ENCODE results near the gene PYY.

The PYY gene

DNA sequence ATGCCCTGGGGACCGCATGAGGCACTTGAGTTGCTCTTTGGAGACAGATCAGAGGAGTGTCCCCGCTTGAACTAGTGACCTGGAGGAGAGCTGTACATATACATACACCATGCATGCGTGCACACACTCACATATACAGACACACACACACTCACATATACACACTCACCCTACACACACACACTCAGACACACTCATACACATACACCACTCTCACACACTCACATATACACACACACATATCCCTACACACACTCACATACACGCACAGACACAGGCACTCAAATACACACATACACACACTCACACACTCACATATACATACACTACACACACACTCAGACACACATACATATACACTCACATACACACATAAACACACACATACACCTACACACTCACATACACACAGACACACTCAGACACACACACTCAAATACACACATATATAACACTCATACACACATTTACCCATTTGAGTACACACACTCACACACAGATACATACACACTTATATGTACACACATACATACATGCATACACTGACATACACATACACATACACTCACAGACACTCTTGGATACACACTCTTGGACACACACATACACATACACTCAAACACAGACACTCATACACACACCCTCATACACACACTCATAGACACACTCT lies 41.0 kb downstream of the PYY start:
- DNase-seq = no peak

GRCh38 chr17:43911904-43912303 lies 41.8 kb downstream of the PYY start:
- DNase-seq = no peak

- DNase-seq = no peak
These were observed 44.1 kb downstream of the PYY start for GRCh38 chr17:43909537-43910231.

GRCh38 chr17:43907998-43908721 lies 45.6 kb downstream of the PYY start:
- peak; percentile 49 for DNase-seq

DNA sequence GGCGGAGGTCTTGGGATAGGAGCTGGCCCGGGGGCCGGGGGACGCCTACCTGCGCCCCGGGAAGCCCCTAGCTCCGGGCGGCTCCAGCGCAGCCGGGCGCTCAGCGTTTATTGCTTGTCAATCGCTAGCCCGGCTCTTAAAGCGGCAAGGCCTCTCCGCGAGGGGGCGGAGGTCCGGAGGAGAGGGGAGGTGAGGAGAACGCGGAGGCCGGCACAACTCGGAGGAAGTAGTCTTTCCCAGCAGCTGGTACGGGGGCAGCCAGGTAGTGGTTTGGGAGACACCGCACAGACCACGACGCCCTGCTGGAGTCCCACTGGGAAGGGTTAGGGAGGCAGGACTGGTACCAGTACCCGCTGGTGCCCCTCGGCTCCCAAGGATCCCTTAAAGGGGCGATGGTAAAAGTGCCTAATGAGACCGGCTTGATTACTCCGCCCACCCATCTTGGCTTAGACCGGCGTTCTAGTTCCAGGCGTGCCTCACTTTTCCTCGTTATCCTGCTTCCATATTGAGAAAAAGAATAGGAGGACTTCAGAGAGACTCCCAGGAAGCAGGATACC lies 46.2 kb downstream of the PYY start, which contains the start of gene MPP2:
TSS of gene MPP2 (minus strand) at position 112 of the 557 bp plus-strand sequence. CDS start 3,076 bp downstream, outside the sequence.
- peak; percentile 54 for DNase-seq

- no peak for DNase-seq
These were observed 46.8 kb downstream of the PYY start for GRCh38 chr17:43906951-43907424.

DNA sequence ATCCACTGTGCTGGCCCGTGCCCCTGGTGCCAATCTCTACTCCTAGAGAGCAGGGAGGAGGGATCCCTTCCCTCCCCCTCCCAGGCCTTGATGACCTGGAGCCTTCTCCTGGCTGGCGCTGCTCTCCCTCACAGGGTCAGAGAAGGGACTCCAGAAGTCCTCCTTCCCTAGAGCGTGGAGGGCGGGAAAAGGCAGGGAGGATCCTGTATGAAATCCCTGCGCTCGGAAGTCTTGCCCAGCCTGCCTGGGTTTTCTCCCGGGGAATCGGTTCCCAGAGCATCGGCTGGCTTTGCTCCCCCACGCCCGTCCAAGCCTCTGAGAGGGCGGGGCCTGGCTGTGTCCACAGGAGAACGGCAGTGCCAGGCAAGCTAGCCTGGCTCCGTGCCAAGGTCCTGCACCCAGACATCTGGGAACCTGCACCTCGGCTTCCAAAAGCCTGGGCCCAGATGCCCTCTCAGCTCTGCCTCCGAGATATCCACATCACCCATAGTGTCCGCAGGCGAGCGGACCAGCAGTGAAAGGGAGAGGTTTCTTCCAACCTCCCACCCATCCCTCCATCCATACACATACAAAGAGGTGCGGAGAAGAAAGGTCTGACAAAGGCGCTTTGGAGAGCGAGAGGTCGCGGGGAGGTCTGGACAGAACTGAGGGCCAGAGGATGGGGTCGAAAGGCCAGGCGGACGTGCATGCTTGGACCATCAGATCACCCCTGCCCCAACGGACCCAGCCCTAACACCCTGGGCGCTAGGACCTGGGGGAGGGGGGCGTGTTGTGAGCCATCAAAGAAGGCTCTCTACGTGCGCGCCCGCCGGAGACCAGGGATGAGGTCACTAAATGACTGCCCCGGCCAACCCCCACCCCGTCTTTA lies 47.5 kb downstream of the PYY start:
- DNase-seq = peak; percentile 11

DNA sequence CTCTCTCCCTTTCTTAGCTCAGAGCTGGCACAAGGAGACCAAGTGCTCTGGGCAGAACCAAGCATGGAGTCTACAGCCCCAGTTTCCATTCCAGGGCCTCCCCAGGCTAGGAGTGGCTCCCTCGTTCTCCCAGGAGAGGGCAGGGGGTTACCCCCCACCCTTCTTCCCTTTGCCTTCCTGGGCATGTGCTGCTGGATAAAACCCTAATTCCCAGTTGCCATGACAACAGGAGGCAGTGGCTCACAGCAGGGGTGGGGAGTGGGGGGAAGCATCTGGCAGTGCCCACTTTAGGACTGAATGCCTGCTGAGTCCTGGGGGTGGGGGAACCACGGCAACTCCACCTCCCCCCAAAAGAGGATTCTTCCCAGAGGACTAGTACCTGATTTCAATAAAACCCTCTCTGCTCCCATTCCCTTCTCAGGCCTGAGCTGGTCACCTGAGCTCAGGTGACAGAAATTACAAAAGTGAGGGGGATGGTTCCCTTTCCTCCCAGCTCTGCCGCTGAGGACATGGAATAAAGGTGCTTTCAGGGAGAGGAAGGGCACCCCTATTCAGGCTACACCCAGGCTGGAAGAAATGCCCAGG lies 48.2 kb downstream of the PYY start:
- DNase-seq = no peak

Data from stimulated activated naive CD4-positive, alpha-beta T cell treated with Interleukin-2 at 50 U/mL for 16 hours (primary cell).